K562 (cell line): ENCODE measurements around the gene RNF166. TPM values are rescaled to one million over a fixed set of nuclear protein-coding genes. Genes with fewer than 3 reads are reported as not detected.

Experiments
- ATAC-seq: fragments of 200-7000 bp; cut with Tn5 transposase; 3 replicates; pipeline ENCODE4 v1.9.1; 2020; ENCODE audit warnings: moderate library complexity
- BruUV-seq: library from RNA; stranded (reverse); fragments of 400-500 nt; replicated peaks from 2 replicates; lab custom pipeline; 2021; lab: Mats Ljungman, UMichigan
- CTCF ChIA-PET: fragments of 300-600 bp; formaldehyde crosslinking; extraction: SDS; loops from one replicate; lab custom pipeline; 2021; ENCODE audit warnings: low intra/inter-chr PET ratio; lab: Yijun Ruan, JAX
- POLR2A ChIA-PET: fragments of 300-600, 350-650 bp; sonication (Branson Sonifier 250); formaldehyde crosslinking; extraction: SDS; loops from one replicate; lab custom pipeline; 2021; ENCODE audit warnings: antibody characterized with exemption, inconsistent platforms; lab: Yijun Ruan, JAX
- DNase-seq, 4 experiments: peaks; one replicate each; pipeline versions ENCODE4 v3.0.0 to v3.0.0-alpha.2; 2011 to 2018; ENCODE audit warnings: low spot score in 3 of 4, mixed read lengths in 3 of 4; ENCODE audit errors: extremely low read depth in 1 of 4
- FAIRE-seq: peaks from 2 replicates; lab custom pipeline; 2011; peaks lifted over from hg19 to GRCh38; lab: Jason Lieb, UNC
- H2AFZ ChIP-seq: 2 replicates; pipeline ENCODE4 v1.6.0; 2011; ENCODE audit warnings: low read depth, low read length, control low read depth, inconsistent platforms
- H3K27ac ChIP-seq: fragments of 200-600 bp; 3 replicates; pipeline ENCODE4 v1.8.0; 2011; ENCODE audit warnings: low read depth, mild to moderate bottlenecking, control low read depth, inconsistent platforms, low read length, moderate library complexity, mixed read lengths; ENCODE audit errors: extremely low read depth
- H3K27me3 ChIP-seq, 2 experiments: fragments of 300-600 bp in 1 of 2; 2 replicates in 1 of 2; 3 replicates in 1 of 2; pipeline versions ENCODE4 v1.6.0 to v1.8.0; 2011; ENCODE audit warnings: inconsistent platforms in 2 of 2, low read length in 2 of 2, mild to moderate bottlenecking in 1 of 2, mixed read lengths in 1 of 2, moderate library complexity in 1 of 2; ENCODE audit not compliant: control insufficient read depth in 2 of 2, insufficient read depth in 2 of 2
- H3K36me3 ChIP-seq: fragments of 300-600 bp; 3 replicates; pipeline ENCODE4 v1.8.0; 2011; ENCODE audit warnings: mild to moderate bottlenecking, low read length, inconsistent platforms; ENCODE audit not compliant: control insufficient read depth, insufficient read depth
- H3K4me1 ChIP-seq, 2 experiments: fragments of 200-600 bp in 1 of 2; replicated peaks in 1 of 2; 2 replicates in 1 of 2; 3 replicates in 1 of 2; pipeline versions ENCODE4 v1.5.1 to v1.8.0; 2011; ENCODE audit warnings: inconsistent platforms in 2 of 2, low read length in 2 of 2, mild to moderate bottlenecking in 1 of 2, mixed read lengths in 1 of 2, moderate library complexity in 1 of 2; ENCODE audit not compliant: control insufficient read depth in 2 of 2, insufficient read depth in 2 of 2
- H3K4me2 ChIP-seq: 2 replicates; pipeline ENCODE4 v1.6.1; 2011; ENCODE audit warnings: low read length, control low read depth, inconsistent platforms, mixed read lengths; ENCODE audit not compliant: insufficient read depth
- H3K4me3 ChIP-seq: fragments of 200-600 bp; sonication (generic), shearing (Covaris generic); 2 replicates; pipeline ENCODE4 v1.5.1; 2016; ENCODE audit warnings: control low read depth, inconsistent platforms
- H3K79me2 ChIP-seq: fragments of 200-600 bp; 3 replicates; pipeline ENCODE4 v1.8.0; 2011; ENCODE audit warnings: low read length, inconsistent platforms; ENCODE audit not compliant: control insufficient read depth, insufficient read depth
- H3K9ac ChIP-seq, 2 experiments: 2 replicates each; pipeline versions ENCODE4 v1.6.0 to v1.6.1; 2011; ENCODE audit warnings: low read depth in 2 of 2, low read length in 2 of 2, control low read depth in 1 of 2, inconsistent platforms in 1 of 2, mild to moderate bottlenecking in 1 of 2, mixed read lengths in 1 of 2; ENCODE audit not compliant: insufficient read depth in 1 of 2
- H3K9me1 ChIP-seq: one replicate; pipeline ENCODE4 v1.6.0; 2011; ENCODE audit warnings: inconsistent platforms, mild to moderate bottlenecking, low read length, moderate library complexity; ENCODE audit not compliant: control insufficient read depth, insufficient read depth
- H3K9me3 ChIP-seq: replicated peaks from 2 replicates; pipeline ENCODE4 v1.5.1; 2011; ENCODE audit warnings: low read depth, low read length, inconsistent platforms; ENCODE audit not compliant: control insufficient read depth, insufficient read depth
- H4K20me1 ChIP-seq: replicated peaks from 2 replicates; pipeline ENCODE4 v1.6.1; 2011; ENCODE audit warnings: low read length, inconsistent platforms, mixed read lengths; ENCODE audit not compliant: control insufficient read depth, insufficient read depth
- NFE2L1 ChIP-seq: fragments of 450-650 bp; IDR thresholded peaks from 2 replicates; pipeline ENCODE4 v1.6.1; 2016; ENCODE audit warnings: missing genetic modification characterization, low read depth, mild to moderate bottlenecking, missing compliant biosample characterization, moderate library complexity, borderline replicate concordance
- POLR3G ChIP-seq: IDR thresholded peaks from 2 replicates; pipeline ENCODE4 v1.6.1; 2011; ENCODE audit not compliant: insufficient read length, insufficient replicate concordance; ENCODE audit errors: extremely low read depth
- ZNF121 ChIP-seq: sonication (generic); formaldehyde crosslinking; conservative IDR thresholded peaks from 2 replicates; pipeline ENCODE4 v1.8.0; 2022; ENCODE audit warnings: missing genetic modification reagents
- WGBS: fragments of 100-300 bp; shearing (Covaris generic); methylation state at CpG from one replicate; pipeline ENCODE4 v1.1.6; 2016; ENCODE audit warnings: low coverage, mixed read lengths; ENCODE audit not compliant: insufficient coverage; ENCODE audit errors: missing lambda C conversion rate; 5-methylcytosine and 5-hydroxymethylcytosine counted together
- in situ Hi-C: fragments of 300-500 bp; cut with MboI; formaldehyde crosslinking; loops from 4 replicates; pipeline ENCODE4 v1.15.0; 2018; ENCODE audit warnings: inconsistent platforms, mixed read lengths
- intact Hi-C: fragments of 100-400 bp; cut with micrococcal nuclease; formaldehyde crosslinking; loops from 2 replicates; pipeline ENCODE4 v1.14.2; 2022
- polyA plus RNA-seq, 8 experiments: library from polyadenylated mRNA; depleted of rRNA in 4 of 8; stranded (reverse) in 5 of 8; unstranded in 3 of 8; fragments of >200 nt; fragmentation: Nextera tagmentation in 2 of 8; fragmentation: Illumina TruSeq in 1 of 8; extraction: Ambion mirVana in 2 of 8; extraction: Trizol in 1 of 8; gene quantifications; 2 replicates each; pipeline versions ENCODE4 v1.2.1 to v1.2.3, GENCODE V29; 2011 to 2014; ENCODE audit warnings: inconsistent platforms in 1 of 8, missing spikeins in 1 of 8
- total RNA-seq, 7 experiments: library from RNA; depleted of rRNA in 6 of 7; stranded (reverse); fragments of >200 nt in 6 of 7; fragmentation: Illumina TruSeq in 2 of 7; extraction: Trizol in 2 of 7; gene quantifications; 2 replicates each; pipeline versions ENCODE4 v1.2.1 to v1.2.3, GENCODE V29; 2011 to 2021; ENCODE audit warnings: low replicate concordance in 1 of 7
- TF ChIP-seq, protein P1 (sequence below), 3 experiments: fragments of 200-800 bp in 1 of 3; fragments of 250-450 bp in 1 of 3; fragments of 450-650 bp in 1 of 3; sonication (Bioruptor Pico) in 1 of 3; sonication (Bioruptor generic) in 1 of 3; formaldehyde crosslinking in 1 of 3; IDR thresholded peaks; 2 replicates each; pipeline versions ENCODE4 v1.6.1 to v1.8.0; 2016 to 2022; ENCODE audit warnings: mild to moderate bottlenecking in 2 of 3, missing genetic modification characterization in 2 of 3, missing compliant biosample characterization in 1 of 3, moderate library complexity in 1 of 3
- TF ChIP-seq, protein P2 (sequence below): sonication (generic); formaldehyde crosslinking; IDR thresholded peaks from 2 replicates; pipeline ENCODE4 v1.8.0; 2022; ENCODE audit warnings: missing genetic modification reagents, mild to moderate bottlenecking, borderline replicate concordance

RNF166 gene
- total and polyA plus RNA-seq, 9 of the 15 experiments (the other 6 are each of a cell fraction or from before 2014, with no cell fraction given), result 0.56 to 60.3 (median 19.5) TPM

DNA sequence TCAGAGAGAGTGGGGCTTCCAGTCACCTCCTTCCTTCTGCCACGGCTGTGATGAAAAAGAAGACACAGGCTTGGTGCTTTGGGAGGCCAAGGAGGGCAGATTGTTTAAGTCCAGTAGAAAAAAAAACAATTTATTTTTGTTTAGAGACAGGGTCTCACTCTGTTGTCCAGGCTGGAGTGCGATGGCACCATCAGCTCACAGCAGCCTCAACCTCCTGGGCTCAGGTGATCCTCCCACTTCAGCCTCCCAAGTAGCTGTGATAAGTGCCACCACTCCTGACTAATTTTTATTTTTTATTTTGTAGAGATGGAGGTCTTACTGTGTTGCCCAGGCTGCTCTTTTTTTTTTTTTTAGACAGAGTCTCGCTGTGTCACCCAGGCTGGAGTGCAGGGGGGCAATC lies 40.6 kb downstream of the RNF166 start:
- WGBS, result 100% methylated on average over 2 of the region's 3 CpGs
- Histone ChIP-seq H3K4me1 (peaks cover 9 to 50% of the 10 kb centered on the region in 2 experiments), H3K9ac (no peak overlapping the region), H3K27me3 (no peaks in the 10 kb centered on the region), H3K36me3 (peaks cover 17% of the 10 kb centered on the region; the same call in 2 of the 3 replicates), H3K9me1 (no peaks in the 10 kb centered on the region), H3K4me2 (no peak overlapping the region), H4K20me1 (no peaks in the 10 kb centered on the region), H3K9me3 (no peaks in the 10 kb centered on the region), H3K4me3 (no peak overlapping the region), H2AFZ (no peak overlapping the region), H3K27ac (no peak overlapping the region), H3K79me2 (peaks cover 45% of the 10 kb centered on the region)
- intact Hi-C loops, result no loop called here
- DNase-seq (no peak), ATAC-seq (no peak), FAIRE-seq (no peak)
- ChIA-PET CTCF (interaction anchor here (0.7 kb wide), 1 partner anchor 37 kb away, joined by 3 read pairs; no protein-coding TSS in a partner anchor), POLR2A (interaction anchor here (0.6 to 1.2 kb wide), 4 partner anchors 22 to 1283 kb away, joined by 3 to 6 read pairs (median 4); no protein-coding TSS in a partner anchor)
- TF ChIP-seq ZNF121 (CRISPR knock-in tag), result peak; percentile 68
- TF ChIP-seq, protein P1, sequence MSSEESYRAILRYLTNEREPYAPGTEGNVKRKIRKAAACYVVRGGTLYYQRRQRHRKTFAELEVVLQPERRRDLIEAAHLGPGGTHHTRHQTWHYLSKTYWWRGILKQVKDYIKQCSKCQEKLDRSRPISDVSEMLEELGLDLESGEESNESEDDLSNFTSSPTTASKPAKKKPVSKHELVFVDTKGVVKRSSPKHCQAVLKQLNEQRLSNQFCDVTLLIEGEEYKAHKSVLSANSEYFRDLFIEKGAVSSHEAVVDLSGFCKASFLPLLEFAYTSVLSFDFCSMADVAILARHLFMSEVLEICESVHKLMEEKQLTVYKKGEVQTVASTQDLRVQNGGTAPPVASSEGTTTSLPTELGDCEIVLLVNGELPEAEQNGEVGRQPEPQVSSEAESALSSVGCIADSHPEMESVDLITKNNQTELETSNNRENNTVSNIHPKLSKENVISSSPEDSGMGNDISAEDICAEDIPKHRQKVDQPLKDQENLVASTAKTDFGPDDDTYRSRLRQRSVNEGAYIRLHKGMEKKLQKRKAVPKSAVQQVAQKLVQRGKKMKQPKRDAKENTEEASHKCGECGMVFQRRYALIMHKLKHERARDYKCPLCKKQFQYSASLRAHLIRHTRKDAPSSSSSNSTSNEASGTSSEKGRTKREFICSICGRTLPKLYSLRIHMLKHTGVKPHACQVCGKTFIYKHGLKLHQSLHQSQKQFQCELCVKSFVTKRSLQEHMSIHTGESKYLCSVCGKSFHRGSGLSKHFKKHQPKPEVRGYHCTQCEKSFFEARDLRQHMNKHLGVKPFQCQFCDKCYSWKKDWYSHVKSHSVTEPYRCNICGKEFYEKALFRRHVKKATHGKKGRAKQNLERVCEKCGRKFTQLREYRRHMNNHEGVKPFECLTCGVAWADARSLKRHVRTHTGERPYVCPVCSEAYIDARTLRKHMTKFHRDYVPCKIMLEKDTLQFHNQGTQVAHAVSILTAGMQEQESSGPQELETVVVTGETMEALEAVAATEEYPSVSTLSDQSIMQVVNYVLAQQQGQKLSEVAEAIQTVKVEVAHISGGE (CRISPR knock-in tag; IDR thresholded peaks at IDR 0.05), result no peak
- TF ChIP-seq, protein P2, sequence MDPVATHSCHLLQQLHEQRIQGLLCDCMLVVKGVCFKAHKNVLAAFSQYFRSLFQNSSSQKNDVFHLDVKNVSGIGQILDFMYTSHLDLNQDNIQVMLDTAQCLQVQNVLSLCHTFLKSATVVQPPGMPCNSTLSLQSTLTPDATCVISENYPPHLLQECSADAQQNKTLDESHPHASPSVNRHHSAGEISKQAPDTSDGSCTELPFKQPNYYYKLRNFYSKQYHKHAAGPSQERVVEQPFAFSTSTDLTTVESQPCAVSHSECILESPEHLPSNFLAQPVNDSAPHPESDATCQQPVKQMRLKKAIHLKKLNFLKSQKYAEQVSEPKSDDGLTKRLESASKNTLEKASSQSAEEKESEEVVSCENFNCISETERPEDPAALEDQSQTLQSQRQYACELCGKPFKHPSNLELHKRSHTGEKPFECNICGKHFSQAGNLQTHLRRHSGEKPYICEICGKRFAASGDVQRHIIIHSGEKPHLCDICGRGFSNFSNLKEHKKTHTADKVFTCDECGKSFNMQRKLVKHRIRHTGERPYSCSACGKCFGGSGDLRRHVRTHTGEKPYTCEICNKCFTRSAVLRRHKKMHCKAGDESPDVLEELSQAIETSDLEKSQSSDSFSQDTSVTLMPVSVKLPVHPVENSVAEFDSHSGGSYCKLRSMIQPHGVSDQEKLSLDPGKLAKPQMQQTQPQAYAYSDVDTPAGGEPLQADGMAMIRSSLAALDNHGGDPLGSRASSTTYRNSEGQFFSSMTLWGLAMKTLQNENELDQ (CRISPR knock-in tag), result no peak
- no peak for TF ChIP-seq POLR3G
- no peak for TF ChIP-seq NFE2L1 (tag)
- no TSS peak for BruUV-seq
- in situ Hi-C loops, result no loop called here
